NB4 (cell line): Measurements from ENCODE around the gene ANKRD55.

Experiments
- POLR2A ChIP-seq: IDR thresholded peaks from 2 replicates; pipeline ENCODE4 v1.6.1; 2011; ENCODE audit warnings: mild to moderate bottlenecking; ENCODE audit not compliant: insufficient read length; ENCODE audit errors: extremely low read depth
- TF ChIP-seq, protein P1 (sequence below): IDR thresholded peaks from one replicate; pipeline ENCODE4 v1.5.1; 2012; ENCODE audit warnings: low read depth, low read length
- TF ChIP-seq, protein P2 (sequence below): IDR thresholded peaks from 2 replicates; pipeline ENCODE4 v1.6.1; 2011; ENCODE audit warnings: low read depth, low read length

DNA sequence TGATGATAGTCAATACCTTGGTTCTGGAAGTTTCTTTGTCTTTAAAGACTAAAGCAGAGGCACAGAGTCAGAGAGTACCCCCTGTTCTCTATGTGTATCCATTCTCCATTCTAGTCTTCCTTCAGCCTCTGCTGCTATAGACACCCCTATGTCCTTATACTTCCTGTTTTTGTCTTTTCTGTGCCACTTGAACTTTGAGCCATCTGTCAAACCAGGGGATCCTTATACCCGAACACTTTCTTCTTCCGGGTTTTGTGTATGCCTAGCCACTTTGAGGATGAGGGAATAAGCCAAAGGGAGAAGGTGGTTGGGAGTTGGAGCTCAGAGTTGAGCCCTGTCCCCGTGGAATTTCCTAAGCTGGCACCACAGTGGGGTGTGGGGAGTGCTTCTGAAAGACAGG lies 177.3 kb downstream of the ANKRD55 start:
- TF ChIP-seq POLR2A, result no peak
- TF ChIP-seq, protein P1, sequence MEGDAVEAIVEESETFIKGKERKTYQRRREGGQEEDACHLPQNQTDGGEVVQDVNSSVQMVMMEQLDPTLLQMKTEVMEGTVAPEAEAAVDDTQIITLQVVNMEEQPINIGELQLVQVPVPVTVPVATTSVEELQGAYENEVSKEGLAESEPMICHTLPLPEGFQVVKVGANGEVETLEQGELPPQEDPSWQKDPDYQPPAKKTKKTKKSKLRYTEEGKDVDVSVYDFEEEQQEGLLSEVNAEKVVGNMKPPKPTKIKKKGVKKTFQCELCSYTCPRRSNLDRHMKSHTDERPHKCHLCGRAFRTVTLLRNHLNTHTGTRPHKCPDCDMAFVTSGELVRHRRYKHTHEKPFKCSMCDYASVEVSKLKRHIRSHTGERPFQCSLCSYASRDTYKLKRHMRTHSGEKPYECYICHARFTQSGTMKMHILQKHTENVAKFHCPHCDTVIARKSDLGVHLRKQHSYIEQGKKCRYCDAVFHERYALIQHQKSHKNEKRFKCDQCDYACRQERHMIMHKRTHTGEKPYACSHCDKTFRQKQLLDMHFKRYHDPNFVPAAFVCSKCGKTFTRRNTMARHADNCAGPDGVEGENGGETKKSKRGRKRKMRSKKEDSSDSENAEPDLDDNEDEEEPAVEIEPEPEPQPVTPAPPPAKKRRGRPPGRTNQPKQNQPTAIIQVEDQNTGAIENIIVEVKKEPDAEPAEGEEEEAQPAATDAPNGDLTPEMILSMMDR, result no peak
- TF ChIP-seq, protein P2, sequence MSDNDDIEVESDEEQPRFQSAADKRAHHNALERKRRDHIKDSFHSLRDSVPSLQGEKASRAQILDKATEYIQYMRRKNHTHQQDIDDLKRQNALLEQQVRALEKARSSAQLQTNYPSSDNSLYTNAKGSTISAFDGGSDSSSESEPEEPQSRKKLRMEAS, result no peak
